HEK293 (cell line): ENCODE results near the gene CALHM2.
A peak's percentile ranks its signal among the peaks of the same experiment; 100 is the strongest.
"Not testable (repeated sequence)": the region's sequence is repeated elsewhere in the genome, so short reads cannot be mapped to it uniquely, and the experiment has no call there.

Source experiments
- CTCF ChIA-PET: fragments of 350-600 bp; formaldehyde crosslinking; extraction: SDS; loops from one replicate; lab custom pipeline; 2021; ENCODE audit warnings: antibody characterized with exemption; lab: Yijun Ruan, JAX
- POLR2A ChIA-PET: fragments of 300-600 bp; formaldehyde crosslinking; extraction: SDS; loops from one replicate; lab custom pipeline; 2020; ENCODE audit warnings: antibody characterized with exemption, inconsistent platforms; lab: Yijun Ruan, JAX
- H3K27ac ChIP-seq: fragments of 200-500 bp; sonication (Bioruptor generic); 2 replicates; pipeline ENCODE4 v1.5.1; 2014; ENCODE audit warnings: low read depth, low read length, control low read depth, inconsistent platforms; ENCODE audit errors: extremely low read depth
- H3K36me3 ChIP-seq, 2 experiments: fragments of 200-500 bp in 1 of 2; sonication (Bioruptor generic) in 1 of 2; 1 replicate in 1 of 2; 2 replicates in 1 of 2; pipeline ENCODE4 v1.5.1; 2014 to 2017; ENCODE audit warnings: inconsistent platforms in 2 of 2, low read length in 2 of 2; ENCODE audit not compliant: control insufficient read depth in 2 of 2, insufficient read depth in 1 of 2
- H3K4me1 ChIP-seq: fragments of 200-500 bp; sonication (Bioruptor generic); 2 replicates; pipeline ENCODE4 v1.5.1; 2014; ENCODE audit warnings: mild to moderate bottlenecking, low read length, inconsistent platforms; ENCODE audit not compliant: control insufficient read depth, insufficient read depth
- H3K4me3 ChIP-seq: 2 replicates; pipeline ENCODE4 v1.5.1; 2011; ENCODE audit warnings: low read depth, mild to moderate bottlenecking, control low read depth, low read length, moderate library complexity
- H3K9me3 ChIP-seq: fragments of 200-500 bp; sonication (Bioruptor generic); 2 replicates; pipeline ENCODE4 v1.5.1; 2014; ENCODE audit warnings: low read depth, low read length, inconsistent platforms; ENCODE audit not compliant: control insufficient read depth, insufficient read depth
- CTCF ChIP-seq: fragments of 450-650 bp; formaldehyde crosslinking; IDR thresholded peaks from 2 replicates; pipeline ENCODE4 v1.5.1; 2016; ENCODE audit warnings: missing biosample characterization, missing genetic modification characterization
- GFI1B ChIP-seq: fragments of 450-650 bp; formaldehyde crosslinking; IDR thresholded peaks from 2 replicates; pipeline ENCODE4 v1.5.1; 2016; ENCODE audit warnings: missing biosample characterization, missing genetic modification characterization
- GLIS2 ChIP-seq: fragments of 450-650 bp; formaldehyde crosslinking; IDR thresholded peaks from 2 replicates; pipeline ENCODE4 v1.5.1; 2016; ENCODE audit warnings: missing biosample characterization, missing genetic modification characterization
- KLF10 ChIP-seq: fragments of 450-650 bp; IDR thresholded peaks from 2 replicates; pipeline ENCODE4 v1.5.1; 2018; ENCODE audit warnings: missing biosample characterization, mild to moderate bottlenecking, missing genetic modification characterization
- KLF7 ChIP-seq: fragments of 450-650 bp; formaldehyde crosslinking; IDR thresholded peaks from 2 replicates; pipeline ENCODE4 v1.5.1; 2016; ENCODE audit warnings: missing biosample characterization, missing genetic modification characterization, borderline replicate concordance
- MZF1 ChIP-seq: fragments of 450-650 bp; formaldehyde crosslinking; IDR thresholded peaks from 2 replicates; pipeline ENCODE4 v1.5.1; 2017; ENCODE audit warnings: missing biosample characterization, missing genetic modification characterization, borderline replicate concordance
- REPIN1 ChIP-seq: fragments of 450-650 bp; formaldehyde crosslinking; IDR thresholded peaks from 2 replicates; pipeline ENCODE4 v1.5.1; 2017; ENCODE audit warnings: missing biosample characterization, missing genetic modification characterization, low read depth
- SP7 ChIP-seq: fragments of 450-650 bp; formaldehyde crosslinking; IDR thresholded peaks from 2 replicates; pipeline ENCODE4 v1.5.1; 2016; ENCODE audit warnings: missing biosample characterization, missing genetic modification characterization
- ZBTB17 ChIP-seq: fragments of 450-650 bp; formaldehyde crosslinking; IDR thresholded peaks from 2 replicates; pipeline ENCODE4 v1.5.1; 2016; ENCODE audit warnings: missing biosample characterization, missing genetic modification characterization
- ZBTB44 ChIP-seq: fragments of 450-650 bp; IDR thresholded peaks from 2 replicates; pipeline ENCODE4 v1.5.1; 2018; ENCODE audit warnings: missing biosample characterization, mild to moderate bottlenecking, missing genetic modification characterization
- ZFP69B ChIP-seq: fragments of 450-650 bp; formaldehyde crosslinking; IDR thresholded peaks from 2 replicates; pipeline ENCODE4 v1.5.1; 2016; ENCODE audit warnings: missing biosample characterization, missing genetic modification characterization
- ZNF112 ChIP-seq: fragments of 450-650 bp; formaldehyde crosslinking; IDR thresholded peaks from 2 replicates; pipeline ENCODE4 v1.5.0; 2017; ENCODE audit warnings: missing biosample characterization, missing genetic modification characterization
- ZNF121 ChIP-seq: fragments of 450-650 bp; formaldehyde crosslinking; IDR thresholded peaks from 2 replicates; pipeline ENCODE4 v1.5.1; 2016; ENCODE audit warnings: missing biosample characterization, missing genetic modification characterization
- ZNF16 ChIP-seq: fragments of 450-650 bp; formaldehyde crosslinking; IDR thresholded peaks from 2 replicates; pipeline ENCODE4 v1.5.1; 2016; ENCODE audit warnings: low read depth, missing biosample characterization, missing genetic modification characterization
- ZNF391 ChIP-seq: fragments of 450-650 bp; formaldehyde crosslinking; IDR thresholded peaks from 2 replicates; pipeline ENCODE4 v1.5.1; 2016; ENCODE audit warnings: low read depth, missing biosample characterization, missing genetic modification characterization, borderline replicate concordance
- ZNF433 ChIP-seq: fragments of 450-650 bp; formaldehyde crosslinking; IDR thresholded peaks from 2 replicates; pipeline ENCODE4 v1.5.1; 2016; ENCODE audit warnings: missing biosample characterization, missing genetic modification characterization, low read depth
- ZNF530 ChIP-seq: fragments of 450-650 bp; formaldehyde crosslinking; IDR thresholded peaks from 2 replicates; pipeline ENCODE4 v1.5.1; 2016; ENCODE audit warnings: low read depth, missing biosample characterization, missing genetic modification characterization
- ZNF585B ChIP-seq: fragments of 450-650 bp; formaldehyde crosslinking; IDR thresholded peaks from 2 replicates; pipeline ENCODE4 v1.5.1; 2016; ENCODE audit warnings: missing biosample characterization, missing genetic modification characterization
- ZNF596 ChIP-seq: fragments of 450-650 bp; IDR thresholded peaks from 2 replicates; pipeline ENCODE4 v1.5.0; 2018; ENCODE audit warnings: missing biosample characterization, mild to moderate bottlenecking, missing genetic modification characterization, moderate library complexity
- ZNF600 ChIP-seq: fragments of 450-650 bp; formaldehyde crosslinking; IDR thresholded peaks from 2 replicates; pipeline ENCODE4 v1.5.1; 2016; ENCODE audit warnings: missing biosample characterization, missing genetic modification characterization
- ZNF654 ChIP-seq: fragments of 450-650 bp; formaldehyde crosslinking; IDR thresholded peaks from 2 replicates; pipeline ENCODE4 v1.5.1; 2016; ENCODE audit warnings: low read depth, missing biosample characterization, missing genetic modification characterization
- ZNF692 ChIP-seq: fragments of 450-650 bp; formaldehyde crosslinking; IDR thresholded peaks from 2 replicates; pipeline ENCODE4 v1.5.1; 2016; ENCODE audit warnings: missing biosample characterization, missing genetic modification characterization
- ZNF843 ChIP-seq: fragments of 450-650 bp; formaldehyde crosslinking; IDR thresholded peaks from 2 replicates; pipeline ENCODE4 v1.5.1; 2016; ENCODE audit warnings: missing biosample characterization, missing genetic modification characterization
- ZSCAN23 ChIP-seq: fragments of 450-650 bp; formaldehyde crosslinking; IDR thresholded peaks from 2 replicates; pipeline ENCODE4 v1.5.1; 2016; ENCODE audit warnings: missing biosample characterization, missing genetic modification characterization

CALHM2 gene

GRCh38 chr10:103487410-103487708 is 35.2 kb upstream of the CALHM2 start:
- CTCF ChIA-PET = interaction anchor here (3.1 to 3.2 kb wide), 2 partner anchors 11 to 71 kb away, joined by 26 to 58 read pairs; no protein-coding TSS in a partner anchor

GRCh38 chr10:103486635-103487409 is 34.7 kb upstream of the CALHM2 start:
- TF ChIP-seq ZNF121 (tag by site-specific recombination) = peak; percentile 93
- TF ChIP-seq, all 188 proteins: peak for 1; not testable (repeated sequence) for 187
- H3K27ac ChIP-seq, H3K9me3 ChIP-seq, POLR2A ChIA-PET, H3K4me1 ChIP-seq, H3K36me3 ChIP-seq, H3K4me3 ChIP-seq: not testable (repeated sequence)
- CTCF ChIA-PET = interaction anchor here (0.6 to 3.2 kb wide), 12 partner anchors 8 to 295 kb away, joined by 3 to 58 read pairs (median 4); no protein-coding TSS in a partner anchor

More at GRCh38 chr10:103487410-103487708, 35.2 kb upstream of the CALHM2 start:
- H3K4me3 ChIP-seq = no peak overlapping the region
- no peak overlapping the region for H3K27ac ChIP-seq
- no peaks in the 10 kb centered on the region for H3K36me3 ChIP-seq
- H3K4me1 ChIP-seq = no peaks in the 10 kb centered on the region
- POLR2A ChIA-PET = no interaction called here
- H3K9me3 ChIP-seq = no peaks in the 10 kb centered on the region
- no peak for TF ChIP-seq ZNF530
- no peak for TF ChIP-seq ZNF843 (tag by site-specific recombination)
- TF ChIP-seq ZBTB17 (tag by site-specific recombination) = no peak
- TF ChIP-seq ZNF391 (tag by site-specific recombination) = no peak
- no peak for TF ChIP-seq ZNF112 (tag by site-specific recombination)
- no peak for TF ChIP-seq KLF7 (tag by site-specific recombination)
- no peak for TF ChIP-seq ZSCAN23 (tag by site-specific recombination)
- no peak for TF ChIP-seq GLIS2 (tag by site-specific recombination)
- TF ChIP-seq GFI1B = no peak
- TF ChIP-seq ZNF585B (tag by site-specific recombination) = no peak
- no peak for TF ChIP-seq ZNF596 (tag by site-specific recombination)

- H3K36me3 ChIP-seq = no peaks in the 10 kb centered on the region
- peak; percentile 34; the same call in 1 of the 2 replicates for TF ChIP-seq SP7 (tag by site-specific recombination)
- no peak for TF ChIP-seq REPIN1 (tag by site-specific recombination)
- 0 out of 2 replicates have a peak, but pooled peaks have one; percentile 34 for TF ChIP-seq ZNF600 (tag by site-specific recombination)
- TF ChIP-seq ZNF692 (tag by site-specific recombination) = peak; percentile 63; the same call in 1 of the 2 replicates
- TF ChIP-seq MZF1 = no peak
- TF ChIP-seq ZFP69B (tag by site-specific recombination) = peak; percentile 72; the same call in 1 of the 2 replicates
- TF ChIP-seq ZBTB44 (tag by site-specific recombination) = no peak
- no peak for TF ChIP-seq KLF10
- peak; percentile 51 for TF ChIP-seq ZNF654 (tag by site-specific recombination)
- peak; percentile 46; the same call in 1 of the 2 replicates for TF ChIP-seq CTCF (tag by site-specific recombination)
- TF ChIP-seq ZNF16 (tag by site-specific recombination) = no peak
- TF ChIP-seq ZNF433 (tag by site-specific recombination) = no peak
- H3K9me3 ChIP-seq = no peaks in the 10 kb centered on the region
- POLR2A ChIA-PET = no interaction called here
- H3K4me1 ChIP-seq = no peaks in the 10 kb centered on the region
- H3K27ac ChIP-seq = no peak overlapping the region
- no peak overlapping the region for H3K4me3 ChIP-seq
- CTCF ChIA-PET = interaction anchor here (0.5 to 1.7 kb wide), 9 partner anchors 10 to 529 kb away, joined by 3 to 18 read pairs (median 5); no protein-coding TSS in a partner anchor
Measured at GRCh38 chr10:103481974-103482531, 29.9 kb upstream of the CALHM2 start.
